H1 (cell line): ENCODE measurements around the gene CARM1. TPM values are rescaled to one million over a fixed set of nuclear protein-coding genes. Genes with fewer than 3 reads are reported as not detected.

Experiments
- BRCA1 ChIP-seq: IDR thresholded peaks from 2 replicates; pipeline ENCODE4 v1.6.1; 2012; ENCODE audit warnings: low read depth, low read length, improper control_type of control experiment
- CEBPB ChIP-seq: IDR thresholded peaks from 2 replicates; pipeline ENCODE4 v1.6.1; 2012; ENCODE audit warnings: low read depth, low read length
- JUN ChIP-seq: IDR thresholded peaks from 2 replicates; pipeline ENCODE4 v1.6.1; 2011; ENCODE audit warnings: low read depth, mild to moderate bottlenecking, improper control_type of control experiment, low read length
- SIN3A ChIP-seq, 2 experiments: IDR thresholded peaks in 1 of 2; conservative IDR thresholded peaks in 1 of 2; 2 replicates each; pipeline ENCODE4 v1.6.1; 2011 to 2012; ENCODE audit warnings: low read length in 2 of 2, improper control_type of control experiment in 1 of 2, low read depth in 1 of 2, mild to moderate bottlenecking in 1 of 2
- polyA plus RNA-seq, 7 experiments: library from polyadenylated mRNA; depleted of rRNA in 3 of 7; stranded (reverse) in 5 of 7; unstranded in 2 of 7; fragments of >200 nt in 5 of 7; fragments of 200-250 nt in 2 of 7; gene quantifications; 1 replicate in 5 of 7; 2 replicates in 1 of 7; 4 replicates in 1 of 7; pipeline versions ENCODE4 v1.2.1 to v1.2.3, GENCODE V29; 2011 to 2013; ENCODE audit warnings: missing spikeins in 2 of 7, mixed read lengths in 2 of 7
- total RNA-seq: library from RNA; stranded (reverse); fragmentation: NEBNext Ultra II Directional; extraction: Animal tissue kit (Norgen Biotek cat#: 25700); gene quantifications from 2 replicates; pipeline ENCODE4 v1.2.1, GENCODE V29; 2021
- TF ChIP-seq, protein P1 (sequence below): IDR thresholded peaks from 2 replicates; pipeline ENCODE4 v1.6.1; 2012; ENCODE audit warnings: inconsistent platforms

Gene CARM1
- total and polyA plus RNA-seq, 2 of the 8 experiments (the other 6 are each of a cell fraction or from before 2014, with no cell fraction given) = 134 to 164 TPM

- TF ChIP-seq SIN3A (conservative IDR thresholded peaks at IDR 0.05 in 1 of 2, IDR thresholded peaks at IDR 0.05 in 1 of 2; ENCODE audit: low read depth in 1 of 2, low read length in 2 of 2) = no peak
- no peak for TF ChIP-seq BRCA1
- no peak for TF ChIP-seq CEBPB
- no peak for TF ChIP-seq JUN
- TF ChIP-seq, protein P1, sequence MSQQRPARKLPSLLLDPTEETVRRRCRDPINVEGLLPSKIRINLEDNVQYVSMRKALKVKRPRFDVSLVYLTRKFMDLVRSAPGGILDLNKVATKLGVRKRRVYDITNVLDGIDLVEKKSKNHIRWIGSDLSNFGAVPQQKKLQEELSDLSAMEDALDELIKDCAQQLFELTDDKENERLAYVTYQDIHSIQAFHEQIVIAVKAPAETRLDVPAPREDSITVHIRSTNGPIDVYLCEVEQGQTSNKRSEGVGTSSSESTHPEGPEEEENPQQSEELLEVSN = no peak
- TF ChIP-seq, all 59 proteins: peak for 0
Measured at GRCh38 chr19:10854350-10855089, 16.8 kb upstream of the CARM1 start (continued).
